Measurements from ENCODE around the gene SETBP1. TPM values are rescaled to one million over a fixed set of nuclear protein-coding genes. Genes with fewer than 3 reads are reported as not detected.
A peak's percentile ranks its signal among the peaks of the same experiment; 100 is the strongest.

The SETBP1 gene
- total and polyA plus RNA-seq, 2 of the 8 experiments (the other 6 are each of a cell fraction or from before 2014, with no cell fraction given) = 2.0 to 6.5 TPM

- ChIA-PET POLR2A (ENCODE audit: partially characterized antibody) (no interaction called here), CTCF (ENCODE audit: partially characterized antibody) (interaction anchor here (0.6 to 1.5 kb wide), 7 partner anchors 10 to 713 kb away, joined by 3 to 4 read pairs (median 3); no protein-coding TSS in a partner anchor)
- no peaks in the 10 kb centered on the region for H4K20me1 ChIP-seq (replicated peaks in 1 of 2; ENCODE audit: control insufficient read depth in 1 of 2, insufficient read depth in 2 of 2, low read length in 2 of 2)
- H2AFZ ChIP-seq (ENCODE audit: low read length) = no peak overlapping the region
- H2BK20ac ChIP-seq (ENCODE audit: low read length) = no peak overlapping the region
- H2AK5ac ChIP-seq (ENCODE audit: low read depth, low read length) = no peak overlapping the region
- 0 out of 2 replicates have a peak overlapping the region, but pooled peaks have one; percentile 56 for H2BK12ac ChIP-seq (ENCODE audit: low read depth, low read length)
- no peak overlapping the region for H2BK5ac ChIP-seq (ENCODE audit: low read depth, low read length)
- H3K9me3 ChIP-seq (ENCODE audit: insufficient read depth in 2 of 2, low read depth in 1 of 2, low read length in 1 of 2) = no peaks in the 10 kb centered on the region
- TF ChIP-seq SP1 (IDR thresholded peaks at IDR 0.05; ENCODE audit: low read depth, low read length) (no peak), FOSL1 (IDR thresholded peaks at IDR 0.05; ENCODE audit: insufficient read depth, low read depth, low read length) (no peak), SAP30 (IDR thresholded peaks at IDR 0.05; ENCODE audit: insufficient read depth, insufficient replicate concordance, low read length) (no peak), HDAC6 (IDR thresholded peaks at IDR 0.05; ENCODE audit: low read depth, low read length) (no peak)
- no peak overlapping the region for H3K18ac ChIP-seq (ENCODE audit: extremely low read depth, low read length)
- H3K56ac ChIP-seq (replicated peaks; ENCODE audit: insufficient read length, low read depth, low read length) = no peak overlapping the region
- DNase-seq (ENCODE audit: low read depth in 1 of 2, low spot score in 2 of 2) (no peak), FAIRE-seq (no peak)
- H3K23ac ChIP-seq (ENCODE audit: insufficient read length) = no peak overlapping the region
- no peaks in the 10 kb centered on the region for H3K36me3 ChIP-seq (ENCODE audit: control insufficient read depth in 2 of 4, insufficient read depth in 4 of 4, low read length in 3 of 4)
- no peak overlapping the region for H4K91ac ChIP-seq (replicated peaks; ENCODE audit: insufficient read length, low read length)
- no peaks in the 10 kb centered on the region for H3K27me3 ChIP-seq (replicated peaks in 1 of 4; ENCODE audit: control insufficient read depth in 3 of 4, extremely low read depth in 1 of 4, insufficient read depth in 3 of 4, low read length in 3 of 4)
- H3K4me2 ChIP-seq (ENCODE audit: insufficient read depth in 1 of 2, low read depth in 2 of 2, low read length in 2 of 2) = no peak overlapping the region
- H3K4me3 ChIP-seq (ENCODE audit: extremely low read depth in 1 of 4, insufficient read depth in 2 of 4, low read depth in 3 of 4, low read length in 4 of 4) = no peak overlapping the region
- H3K4me1 ChIP-seq (replicated peaks in 1 of 4; ENCODE audit: control insufficient read depth in 3 of 4, insufficient read depth in 4 of 4, low read length in 3 of 4) = peaks cover 2 to 9% (median 6%) of the 10 kb centered on the region in 4 experiments; a peak in 6 of 7 replicates
- no peak overlapping the region for H2BK15ac ChIP-seq (ENCODE audit: low read length)
- no peaks in the 10 kb centered on the region for H3K79me2 ChIP-seq (ENCODE audit: control insufficient read depth in 1 of 2, insufficient read depth in 2 of 2, low read length in 2 of 2)
- H3K79me1 ChIP-seq (ENCODE audit: low read depth, low read length) = no peaks in the 10 kb centered on the region
- H2BK120ac ChIP-seq (replicated peaks; ENCODE audit: low read depth, low read length) = no peak overlapping the region
- H3K4ac ChIP-seq (replicated peaks; ENCODE audit: insufficient read length, low read depth, low read length) = no peak overlapping the region
- 94% methylated on average over 4 of the region's 4 CpGs; no CpG with 5 or more reads in 1 of the 2 experiments for WGBS, 2 experiments (ENCODE audit: extremely low coverage in 1 of 2, insufficient coverage in 1 of 2, insufficient read length in 1 of 2, insufficient replicate concordance in 2 of 2, low coverage in 1 of 2, low lambda C conversion rate in 2 of 2, missing lambda C conversion rate in 1 of 2)
- no peak overlapping the region for H3K14ac ChIP-seq (ENCODE audit: insufficient read length)
- H4K8ac ChIP-seq (ENCODE audit: extremely low read depth, insufficient read depth, low read length) = no peak overlapping the region
- no peak overlapping the region for H3K27ac ChIP-seq (ENCODE audit: low read depth, low read length)
- no peaks in the 10 kb centered on the region for H3K23me2 ChIP-seq (ENCODE audit: low read depth, low read length)
- H4K5ac ChIP-seq (ENCODE audit: insufficient read length, low read depth, low read length) = no peak overlapping the region
- no peak overlapping the region for H3K9ac ChIP-seq (replicated peaks in 1 of 4; ENCODE audit: extremely low read depth in 1 of 4, low read depth in 3 of 4, low read length in 3 of 4)
Measured at GRCh38 chr18:44842588-44843412, 162.1 kb downstream of the SETBP1 start.

Data from H1 (cell line).